8988T (cell line): ENCODE data around the gene LRWD1.
"Not testable (repeated sequence)": the region's sequence is repeated elsewhere in the genome, so short reads cannot be mapped to it uniquely, and the experiment has no call there.

Experiments
- DNase-seq: peaks from one replicate; pipeline ENCODE4 v3.0.0; 2011

Gene LRWD1

DNA sequence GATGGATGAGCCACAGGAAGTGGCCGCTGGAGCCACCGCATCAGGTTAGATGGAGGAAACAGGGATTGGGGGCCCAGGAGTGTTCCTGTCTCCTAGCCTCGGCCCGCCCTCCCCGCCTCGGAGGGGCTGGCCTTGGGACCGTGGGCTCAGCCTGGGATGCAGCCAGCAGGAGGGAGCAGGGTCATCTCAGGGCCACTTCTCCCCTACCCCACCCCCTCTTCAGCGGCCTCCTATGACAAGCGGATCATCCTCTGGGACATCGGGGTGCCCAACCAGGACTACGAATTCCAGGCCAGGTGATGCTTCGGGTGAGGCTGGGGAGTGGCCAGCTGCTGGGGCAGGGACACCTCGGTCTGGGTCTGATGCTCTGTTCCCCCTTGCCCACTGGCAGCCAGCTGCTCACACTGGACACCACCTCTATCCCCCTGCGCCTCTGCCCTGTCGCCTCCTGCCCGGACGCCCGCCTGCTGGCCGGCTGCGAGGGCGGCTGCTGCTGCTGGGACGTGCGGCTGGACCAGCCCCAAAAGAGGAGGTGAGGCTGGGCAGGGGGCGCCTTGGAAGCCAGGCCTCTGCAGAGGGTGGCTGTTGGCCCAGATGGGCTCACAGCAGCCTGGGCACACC, 4.7 kb downstream of the LRWD1 start:
- DNase-seq, result no peak

DNA sequence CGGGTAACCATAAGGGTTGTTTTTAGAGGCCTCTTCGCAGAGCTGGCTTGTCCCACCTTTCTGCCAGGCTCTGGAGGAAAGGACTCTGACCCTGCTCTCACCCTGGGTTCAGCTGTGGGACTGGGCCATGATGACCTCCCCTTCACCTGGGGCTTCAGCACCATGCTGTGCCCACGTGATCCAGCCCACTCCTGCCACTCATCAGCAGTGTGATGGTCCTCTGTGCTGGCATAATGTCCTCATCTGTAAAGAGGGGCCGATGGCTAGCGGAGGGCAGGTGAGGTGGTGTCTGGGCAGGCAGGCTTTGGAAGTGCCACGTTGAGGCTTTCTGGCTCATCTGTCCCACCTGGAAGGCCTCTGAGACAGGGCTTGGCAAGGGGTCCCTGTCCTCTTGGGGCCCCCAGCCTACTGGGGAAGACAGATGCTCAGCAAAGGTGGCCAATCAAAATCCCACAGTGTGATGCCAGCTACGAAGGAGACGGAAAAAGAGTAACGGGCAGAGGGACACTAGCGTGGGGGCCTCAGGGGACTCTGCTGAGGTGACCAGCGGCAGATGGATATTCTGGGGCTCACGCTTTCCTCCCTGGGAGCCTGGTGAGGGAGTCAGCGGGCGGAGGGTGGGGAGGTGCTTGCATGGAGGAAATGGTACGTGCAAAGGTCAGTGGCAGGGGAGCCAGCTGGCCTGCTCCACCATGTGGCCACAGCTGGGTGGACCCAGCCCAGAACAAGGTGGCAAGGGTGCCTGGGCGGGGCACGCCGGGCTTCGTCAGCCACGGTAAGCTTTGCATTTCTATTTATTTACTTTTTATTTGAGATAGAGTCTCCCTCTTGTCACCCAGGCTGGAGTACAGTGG, 5.4 kb downstream of the LRWD1 start:
- DNase-seq, result no peak

DNA sequence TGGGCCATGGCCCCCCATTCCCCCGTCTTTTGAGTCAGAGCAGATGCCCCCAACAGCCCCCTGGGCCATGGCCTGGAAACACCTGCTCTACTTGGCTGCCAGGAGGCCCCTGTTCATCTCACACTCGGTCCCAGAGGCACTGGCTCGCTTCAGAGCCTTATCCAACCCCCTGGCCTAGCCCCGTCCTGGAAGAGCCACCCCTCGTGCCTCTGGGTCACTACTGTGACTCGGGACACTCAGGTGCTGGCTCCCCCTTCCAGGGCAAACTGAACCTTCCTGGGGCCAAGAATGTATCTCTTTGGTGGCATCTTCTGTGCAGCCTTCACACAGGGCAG, 7.0 kb downstream of the LRWD1 start:
- no peak for DNase-seq

DNA sequence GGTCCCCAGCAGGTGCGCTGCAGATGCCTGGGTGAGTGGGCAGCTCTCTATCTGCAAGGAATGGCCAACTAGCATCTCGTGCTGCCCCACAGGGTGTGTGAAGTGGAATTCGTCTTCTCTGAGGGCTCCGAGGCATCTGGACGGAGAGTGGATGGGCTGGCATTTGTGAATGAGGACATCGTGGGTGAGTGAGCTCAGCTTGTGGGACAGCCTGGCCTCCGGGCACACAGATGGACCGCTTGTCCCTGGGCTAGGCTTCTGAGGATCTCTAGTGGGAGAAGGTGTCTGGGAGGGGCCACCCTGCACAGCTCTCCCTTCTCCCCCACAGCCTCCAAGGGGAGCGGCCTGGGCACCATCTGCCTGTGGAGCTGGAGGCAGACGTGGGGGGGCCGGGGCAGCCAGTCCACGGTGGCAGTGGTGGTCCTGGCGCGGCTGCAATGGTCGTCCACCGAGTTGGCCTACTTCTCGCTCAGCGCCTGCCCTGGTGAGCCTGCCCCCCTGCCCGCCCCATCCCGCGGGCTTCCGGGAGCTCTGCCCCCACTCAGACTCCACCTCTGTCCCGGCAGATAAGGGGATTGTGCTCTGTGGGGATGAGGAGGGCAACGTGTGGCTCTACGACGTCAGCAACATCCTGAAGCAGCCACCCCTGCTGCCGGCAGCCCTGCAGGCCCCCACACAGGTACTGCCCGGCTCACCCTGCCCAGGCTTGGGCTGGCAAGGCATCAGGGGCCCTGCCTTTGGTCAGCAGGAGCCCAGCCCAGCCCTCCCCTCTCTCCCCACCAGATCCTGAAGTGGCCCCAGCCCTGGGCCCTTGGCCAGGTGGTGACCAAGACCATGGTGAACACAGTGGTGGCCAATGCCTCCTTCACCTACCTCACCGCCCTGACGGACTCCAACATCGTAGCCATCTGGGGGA, 7.6 kb downstream of the LRWD1 start:
- DNase-seq, result no peak

DNA sequence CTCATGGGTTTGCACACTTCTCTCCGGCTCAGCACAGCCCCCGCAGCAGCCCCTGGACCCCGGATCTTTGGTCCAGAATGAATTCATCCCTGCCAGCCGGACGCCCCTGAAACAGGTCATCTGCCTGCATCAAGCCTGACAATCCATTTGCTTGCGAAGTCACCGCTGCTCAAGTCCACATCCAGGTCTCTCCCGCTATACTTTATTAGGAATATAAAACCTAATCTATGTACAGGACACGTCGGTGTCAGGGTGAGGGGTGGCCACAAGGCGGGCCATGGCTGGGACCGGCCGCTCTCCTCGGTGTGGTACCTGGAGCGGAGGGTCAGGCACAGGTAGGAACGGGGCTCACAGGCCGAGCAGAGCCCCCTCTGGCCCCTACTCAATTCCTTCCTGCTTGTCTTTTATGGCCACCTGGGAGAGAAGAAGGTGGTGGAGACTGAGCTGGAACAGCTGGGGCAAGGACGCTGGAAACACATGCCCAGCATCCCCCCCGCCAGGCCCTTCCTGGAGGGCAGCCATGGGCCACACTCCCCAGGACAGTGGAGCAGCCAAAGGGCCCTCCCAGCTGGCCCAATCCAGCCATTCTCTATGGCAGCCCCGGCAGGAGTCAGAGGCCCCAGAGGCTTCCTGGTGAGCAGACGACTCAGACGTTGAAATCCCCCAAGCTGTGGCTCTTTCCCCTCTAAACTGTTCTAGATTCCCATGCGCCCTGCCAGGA, 8.6 kb downstream of the LRWD1 start:
- no peak for DNase-seq

DNA sequence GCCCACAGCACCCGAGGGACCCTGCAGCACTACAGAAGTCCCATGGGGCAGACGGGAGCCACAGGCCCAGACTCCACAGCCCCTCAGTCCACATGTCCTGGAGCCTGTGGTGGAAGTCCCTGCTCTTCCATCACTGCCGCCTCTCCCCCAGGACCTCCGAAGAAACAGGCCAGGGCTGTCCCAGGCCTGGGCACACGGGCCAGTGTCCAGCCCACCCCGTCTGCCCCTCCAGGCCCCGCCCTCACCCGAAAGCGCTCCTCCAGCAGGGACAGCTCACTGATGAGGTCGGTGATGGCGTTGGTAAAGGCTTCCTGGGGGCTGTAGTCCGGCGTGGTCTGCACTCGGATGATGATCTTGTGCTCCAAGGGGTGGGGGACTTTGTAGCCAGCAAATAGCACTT, 9.3 kb downstream of the LRWD1 start:
- not testable (repeated sequence) for DNase-seq

DNA sequence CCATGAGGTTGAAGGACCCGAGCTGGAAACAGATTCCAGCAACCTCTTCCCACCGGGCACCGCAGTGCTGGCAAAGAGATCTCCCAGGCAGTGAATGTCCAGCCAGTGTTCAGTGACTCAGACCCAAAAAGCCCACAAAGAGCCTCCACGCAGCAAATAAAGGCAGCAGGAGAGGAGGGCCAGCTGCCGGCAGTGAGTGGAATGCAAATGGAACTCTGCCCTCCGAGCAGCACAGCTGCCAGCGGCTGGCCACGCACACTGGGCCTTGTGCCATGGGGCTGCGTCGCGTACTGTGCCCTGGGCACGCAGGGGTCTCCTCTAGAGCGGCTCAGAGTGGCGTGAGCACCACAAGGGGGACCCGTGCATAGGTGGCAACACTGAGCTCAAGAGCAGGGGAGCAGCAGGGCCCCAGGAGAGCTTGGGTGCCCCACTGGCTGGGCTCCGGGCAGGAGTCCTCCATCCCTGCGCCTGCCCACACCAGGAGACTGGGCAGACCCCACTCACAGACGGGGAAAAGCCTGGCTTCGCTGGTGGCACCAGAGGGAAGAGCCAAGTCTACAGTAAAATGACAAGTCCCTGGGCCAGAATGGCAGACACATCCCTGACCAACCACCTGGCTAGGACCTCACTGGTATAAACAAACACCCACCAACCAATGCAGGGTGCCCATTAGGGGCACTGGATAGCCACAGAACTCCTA, 10.1 kb downstream of the LRWD1 start:
- DNase-seq, result not testable (repeated sequence)

DNA sequence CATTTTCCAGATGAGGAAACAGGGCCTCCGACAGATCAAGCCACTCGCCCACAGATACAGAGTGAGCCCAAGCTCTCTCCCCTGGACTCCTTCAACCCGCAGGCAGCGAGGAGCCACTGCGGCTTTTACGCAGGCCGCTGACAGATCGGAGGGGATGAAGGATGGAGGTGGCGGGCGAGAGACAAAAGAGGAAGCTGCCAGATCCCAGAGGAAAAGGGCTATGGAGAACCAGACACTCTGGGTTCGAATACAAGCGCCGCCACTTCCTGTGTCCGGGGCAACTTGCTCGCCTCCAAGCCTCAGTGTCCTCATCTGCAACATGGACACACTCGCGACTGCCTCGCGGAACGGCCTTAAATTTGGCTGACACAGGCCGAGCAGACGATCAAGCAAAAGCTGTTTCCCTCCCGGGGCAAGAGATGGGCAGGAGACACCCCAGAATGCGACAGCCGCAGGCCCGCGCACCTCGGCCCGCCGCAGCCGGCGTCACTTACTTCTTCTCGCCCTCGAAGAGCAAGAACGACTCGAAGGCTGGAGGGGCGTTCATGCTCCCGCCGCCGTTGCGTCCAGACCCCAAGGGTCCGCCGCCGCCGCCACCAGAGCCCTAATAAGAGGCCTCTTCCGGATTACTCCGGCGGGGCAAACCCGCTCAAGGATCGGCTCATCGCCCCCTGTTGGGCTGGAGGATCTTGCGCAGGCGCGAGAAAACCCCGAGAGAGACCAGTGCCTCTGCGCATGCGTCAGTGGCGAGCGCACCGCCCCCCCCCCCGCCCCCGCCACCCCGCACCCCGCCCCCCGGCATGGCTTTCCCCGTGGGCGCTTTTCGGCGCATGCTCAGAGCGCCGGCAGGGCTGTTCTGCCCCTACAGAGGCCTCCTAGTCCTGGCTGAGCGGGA, 13.8 kb downstream of the LRWD1 start, which contains the start of gene POLR2J:
TSS of gene POLR2J (minus strand) at position 609 of the 895 bp plus-strand sequence. CDS start at position 547, 62 bp downstream.
- DNase-seq, result not testable (repeated sequence)

DNA sequence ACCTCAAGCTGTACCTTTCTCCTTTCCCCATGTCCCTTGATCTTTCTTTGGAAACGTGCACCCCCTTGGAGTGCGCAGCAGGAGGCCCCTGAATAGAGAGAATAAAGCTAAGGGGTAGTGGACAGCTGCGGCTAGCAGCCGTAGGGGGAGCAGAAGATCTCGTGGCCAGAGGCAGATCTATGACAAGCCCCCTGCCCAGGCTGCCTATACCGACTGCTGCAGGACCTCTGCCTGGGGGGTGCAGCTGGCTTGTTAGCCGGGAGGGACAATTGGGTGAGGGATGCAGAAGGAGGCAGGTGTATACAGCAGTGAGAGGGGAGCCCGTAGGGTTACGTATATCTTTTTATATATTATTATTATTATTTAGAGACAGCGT, 14.4 kb downstream of the LRWD1 start:
- DNase-seq, result not testable (repeated sequence)

DNA sequence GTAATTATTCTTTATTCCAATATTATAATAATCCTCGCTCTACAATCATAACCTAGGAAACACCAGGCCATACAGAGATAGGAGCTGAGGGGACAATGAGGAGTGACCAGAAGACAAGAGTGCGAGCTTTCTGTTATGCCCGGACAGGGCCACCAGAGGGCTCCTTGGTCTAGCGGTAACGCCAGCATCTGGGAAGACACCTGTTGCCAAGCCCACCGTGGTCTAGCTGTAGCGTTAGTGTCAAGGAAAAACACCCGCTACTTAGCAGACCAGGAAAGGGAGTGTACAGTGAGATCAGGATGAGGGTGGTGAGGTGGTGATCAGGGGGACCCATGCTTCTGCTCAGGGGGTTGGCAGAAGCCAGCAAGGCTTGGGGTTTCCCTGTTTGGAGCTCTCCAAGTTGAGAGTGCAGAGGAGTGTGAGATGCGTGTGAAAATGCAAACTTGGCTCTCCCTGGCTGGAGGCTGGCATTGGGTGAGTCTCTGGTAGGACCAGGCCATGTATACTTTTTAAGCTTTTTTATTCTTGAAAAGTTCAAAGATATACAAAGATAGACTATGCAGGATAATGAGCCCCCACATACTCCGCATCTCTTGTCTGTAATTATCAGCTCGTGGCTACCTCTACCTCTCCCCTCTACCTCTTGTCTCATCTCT, 15.3 kb downstream of the LRWD1 start:
- DNase-seq, result not testable (repeated sequence)

DNA sequence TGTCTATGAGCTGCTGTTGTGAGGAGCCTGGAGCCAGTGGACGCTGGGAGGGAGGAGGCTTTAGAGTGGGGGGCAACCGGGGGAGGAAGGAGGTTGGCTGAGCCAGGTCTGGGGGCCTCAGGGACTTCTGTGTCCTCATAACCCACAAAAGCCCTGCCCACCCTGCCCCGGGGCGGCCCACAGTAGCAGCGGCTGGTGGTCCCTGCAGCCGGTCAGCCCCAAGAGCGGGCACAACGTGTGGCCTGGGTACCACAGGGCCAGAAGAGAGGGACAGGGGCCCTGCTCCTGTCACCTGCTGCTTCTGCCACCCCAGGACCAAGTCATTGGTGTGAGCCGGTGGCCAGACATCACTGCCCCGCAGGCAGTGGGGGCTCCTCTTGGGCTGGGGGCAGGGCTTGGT, 17.2 kb downstream of the LRWD1 start:
- not testable (repeated sequence) for DNase-seq

DNA sequence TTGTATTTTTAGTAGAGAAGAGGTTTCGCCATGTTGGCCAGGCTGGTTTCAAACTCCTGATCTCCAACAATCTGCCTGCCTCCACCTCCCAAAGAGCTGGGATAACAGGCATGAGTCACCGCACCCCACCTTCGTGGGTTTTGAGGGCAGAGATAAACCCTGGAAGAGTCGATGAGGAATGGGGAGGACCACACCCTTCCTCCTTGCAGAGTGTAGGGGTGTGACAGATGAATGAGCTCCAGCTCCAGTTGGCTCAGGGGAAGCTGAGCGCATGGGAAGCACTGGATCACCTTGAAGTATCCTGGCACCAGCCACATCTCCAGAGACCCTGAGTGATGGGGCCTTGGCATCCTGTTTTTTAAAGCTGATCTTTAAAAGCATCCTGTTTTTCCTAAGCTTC, 19.5 kb downstream of the LRWD1 start:
- not testable (repeated sequence) for DNase-seq

DNA sequence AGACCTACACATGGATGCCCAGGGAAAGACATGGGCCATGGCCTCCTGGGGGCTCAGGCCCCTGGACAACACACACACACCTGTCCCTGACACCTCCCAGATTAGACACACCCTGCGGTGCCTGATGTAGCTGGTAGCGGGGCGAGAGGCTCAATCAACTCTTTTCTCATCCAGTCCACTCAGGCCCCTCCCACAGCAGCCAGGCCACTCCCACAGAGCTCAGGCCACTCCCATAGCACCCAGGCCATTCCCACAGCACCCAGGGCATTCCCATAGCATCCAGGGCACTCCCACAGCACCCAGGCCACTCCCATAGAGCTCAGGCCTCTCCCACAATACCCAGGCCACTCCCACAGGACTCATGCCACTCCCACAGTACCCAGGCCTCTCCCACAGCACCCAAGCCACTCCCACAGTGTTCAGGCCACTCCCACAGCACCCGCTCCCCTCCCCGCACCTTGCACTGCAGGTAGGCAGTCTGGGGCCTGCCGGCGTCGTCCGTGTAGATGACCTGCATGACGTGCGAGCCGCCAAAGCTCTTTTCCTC, 25.8 kb downstream of the LRWD1 start:
- not testable (repeated sequence) for DNase-seq

DNA sequence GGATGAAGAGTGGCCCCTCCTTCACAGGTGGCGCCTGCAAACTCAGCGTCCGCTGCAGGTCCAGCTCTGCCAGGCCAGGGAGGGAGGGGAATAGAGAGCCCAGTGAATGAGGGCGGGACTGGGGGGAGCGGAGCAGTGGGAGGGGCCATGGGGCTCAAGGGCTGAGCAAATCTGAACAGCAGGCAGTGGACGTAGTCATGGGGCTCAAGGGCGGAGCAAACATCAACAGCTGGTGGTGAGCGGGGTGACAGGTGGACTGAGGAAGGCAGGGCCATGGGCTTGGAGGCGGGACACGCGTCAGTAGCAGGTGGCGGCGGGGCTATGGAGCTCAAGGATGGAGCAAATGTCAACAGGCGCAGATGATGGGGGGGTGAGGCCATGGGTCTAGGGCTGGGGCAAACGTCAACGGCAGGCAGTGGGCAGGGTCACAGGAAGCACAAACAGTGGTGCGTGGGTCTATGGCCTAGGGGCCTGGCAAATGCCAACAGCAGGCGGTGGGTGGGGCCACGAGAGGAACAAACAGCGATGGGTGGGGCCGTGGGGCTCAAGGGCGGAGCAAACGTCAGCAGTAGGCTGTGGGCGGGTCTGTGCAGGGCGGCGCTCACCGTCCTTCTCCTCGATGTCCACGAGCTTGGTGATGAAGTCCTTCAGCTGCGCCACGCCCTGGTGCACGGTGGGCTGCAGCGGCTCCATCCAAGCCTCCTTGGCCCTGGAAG, 28.6 kb downstream of the LRWD1 start:
- DNase-seq, result not testable (repeated sequence)

DNA sequence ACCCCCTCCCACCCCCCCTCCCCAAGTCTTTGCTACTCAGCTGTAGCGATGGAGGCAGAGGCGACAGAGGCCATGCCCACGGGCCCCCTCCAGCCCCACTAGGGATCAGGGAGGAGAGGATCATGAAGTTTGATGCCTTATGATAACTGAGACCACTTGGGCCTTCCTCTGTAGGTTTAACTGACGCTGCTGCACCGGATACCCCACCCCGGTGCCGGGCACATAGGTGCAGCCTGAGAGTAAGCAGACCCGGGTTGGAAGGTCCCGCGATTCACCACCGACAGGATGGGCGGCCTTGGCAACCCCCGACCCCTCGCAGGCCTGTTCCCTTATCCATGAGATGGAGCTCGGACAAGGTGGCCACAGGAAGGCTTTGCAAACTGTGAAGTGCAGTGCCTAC, 29.2 kb downstream of the LRWD1 start:
- DNase-seq, result not testable (repeated sequence)

DNA sequence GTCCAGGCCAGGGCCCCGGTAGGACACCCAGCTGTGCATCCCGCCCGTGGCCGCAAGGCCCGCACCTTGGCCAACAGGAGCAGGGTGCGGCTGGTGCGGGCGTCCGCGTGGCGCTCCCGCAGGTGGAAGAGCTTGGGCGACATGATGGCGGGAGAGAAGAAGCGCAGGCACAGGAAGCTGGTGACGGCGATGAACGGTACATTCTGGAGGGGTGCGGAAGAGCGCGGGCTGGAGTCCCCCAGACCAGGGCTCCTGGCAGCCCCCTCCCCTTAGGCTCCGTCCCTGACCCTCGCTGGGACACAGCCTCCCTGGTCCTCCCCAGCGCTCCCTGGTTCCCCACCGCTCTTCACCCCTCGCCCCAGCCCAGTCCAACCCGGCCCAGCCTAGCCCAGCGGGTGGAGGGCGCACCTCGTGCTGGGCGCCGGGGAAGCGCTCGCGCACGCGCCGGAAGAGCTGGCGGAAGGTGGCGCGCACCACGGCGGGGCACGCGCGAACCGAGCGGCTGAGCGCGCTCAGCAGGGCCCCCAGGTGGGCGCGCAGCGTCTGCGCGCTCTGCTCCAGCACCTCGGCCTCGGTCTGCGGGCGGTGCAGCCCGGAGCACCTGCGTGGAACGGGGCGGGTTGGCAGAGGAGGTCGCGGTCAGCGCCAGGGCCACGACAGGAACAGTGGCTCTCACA, 29.8 kb downstream of the LRWD1 start:
- not testable (repeated sequence) for DNase-seq

DNA sequence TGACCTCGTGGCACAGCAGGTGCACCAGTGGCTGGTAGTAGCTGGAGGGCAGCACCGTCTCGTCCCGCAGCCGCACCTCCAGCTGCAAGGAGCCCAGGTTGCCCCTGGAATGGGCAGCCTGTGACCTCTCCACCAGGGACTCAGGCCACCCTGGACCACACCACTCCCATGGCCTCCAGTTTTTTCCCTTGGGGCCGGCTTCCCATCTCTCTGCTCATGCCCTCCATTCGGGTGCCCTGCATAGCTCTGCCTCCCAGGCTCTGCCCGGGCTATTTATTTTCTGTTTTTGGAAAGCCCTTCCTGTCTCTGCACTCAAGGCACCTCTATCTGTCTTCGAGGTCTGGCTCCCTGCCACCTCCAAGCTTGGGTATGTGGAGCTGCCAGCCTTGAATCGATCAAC, 32.1 kb downstream of the LRWD1 start:
- DNase-seq, result not testable (repeated sequence)

DNA sequence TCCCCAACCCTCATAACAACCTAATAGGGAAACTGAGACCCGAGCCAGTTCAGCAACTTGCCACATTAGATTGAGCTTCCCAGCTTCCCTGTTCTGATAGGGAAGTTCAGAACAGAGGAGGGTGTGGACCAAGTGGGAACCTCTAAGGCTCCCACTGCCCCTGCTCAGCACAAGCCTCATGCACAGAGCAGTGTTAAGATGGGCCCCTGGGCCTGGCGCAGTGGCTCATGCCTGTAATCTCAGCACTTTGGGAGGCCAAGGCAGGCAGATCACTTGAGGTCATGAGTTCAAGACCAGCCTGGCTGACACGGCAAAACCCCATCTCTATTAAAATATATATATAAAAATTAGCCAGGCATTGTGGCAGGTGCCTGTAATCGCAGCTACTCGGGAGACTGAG, 32.5 kb downstream of the LRWD1 start:
- not testable (repeated sequence) for DNase-seq

DNA sequence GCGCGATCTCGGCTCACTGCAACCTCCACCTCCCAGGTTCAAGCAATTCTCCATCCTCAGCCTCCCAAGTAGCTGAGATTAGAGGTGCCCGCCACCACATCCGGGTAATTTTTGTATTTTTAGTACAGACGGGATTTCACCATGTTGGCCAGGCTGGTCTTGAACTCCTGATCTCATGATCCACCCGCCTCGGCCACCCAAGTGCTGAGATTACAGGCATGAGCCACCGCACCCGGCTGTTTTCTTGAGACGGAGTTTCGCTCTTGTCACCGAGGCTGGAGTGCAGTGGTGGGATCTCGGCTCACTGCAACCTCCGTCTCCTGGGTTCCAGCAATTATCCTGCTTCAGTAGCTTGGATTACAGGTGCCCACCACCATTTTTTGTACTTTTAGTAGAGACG, 33.5 kb downstream of the LRWD1 start:
- not testable (repeated sequence) for DNase-seq
